ENCODE results near the gene CPXM2.

Gene CPXM2

GRCh38 chr10:123717336-123717735, 174.3 kb downstream of the CPXM2 start:
- TF ChIP-seq CTCF (conservative IDR thresholded peaks at IDR 0.05; ENCODE audit: low read depth, low read length) = no peak
- DNase-seq (ENCODE audit: low read depth) = no peak
- no peak overlapping the region for H3K4me3 ChIP-seq (ENCODE audit: low read length)

DNA sequence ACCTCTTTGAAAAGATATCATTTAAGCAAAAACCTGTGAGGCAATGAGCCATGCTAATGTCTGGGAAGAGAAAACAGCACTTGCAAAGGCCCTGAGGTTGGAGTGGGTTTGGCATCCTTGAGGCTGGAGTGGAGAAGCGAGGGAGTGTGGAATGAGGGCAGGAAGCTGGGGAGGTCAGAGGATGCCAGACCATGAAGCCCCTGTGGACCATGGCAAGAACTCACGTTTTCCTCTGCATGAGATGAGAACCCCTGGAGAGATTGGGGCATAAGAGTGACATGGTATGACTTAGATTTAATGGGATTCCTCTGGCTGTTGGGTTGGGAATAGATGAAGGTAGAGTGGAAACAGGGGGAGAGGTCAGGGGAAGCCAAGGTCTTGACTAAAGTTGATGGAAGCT, 176.1 kb downstream of the CPXM2 start:
- H3K4me3 ChIP-seq (ENCODE audit: low read length) = no peak overlapping the region
- no peak for DNase-seq (ENCODE audit: low read depth)
- no peak for TF ChIP-seq CTCF (conservative IDR thresholded peaks at IDR 0.05; ENCODE audit: low read depth, low read length)

GRCh38 chr10:123706236-123706635, 185.4 kb downstream of the CPXM2 start:
- no peak for TF ChIP-seq CTCF (conservative IDR thresholded peaks at IDR 0.05; ENCODE audit: low read depth, low read length)
- H3K4me3 ChIP-seq (ENCODE audit: low read length) = no peak overlapping the region
- no peak for DNase-seq (ENCODE audit: low read depth)

GRCh38 chr10:123704812-123705211, 186.8 kb downstream of the CPXM2 start:
- no peak for TF ChIP-seq CTCF (conservative IDR thresholded peaks at IDR 0.05; ENCODE audit: low read depth, low read length)
- H3K4me3 ChIP-seq (ENCODE audit: low read length) = no peak overlapping the region
- no peak for DNase-seq (ENCODE audit: low read depth)

DNA sequence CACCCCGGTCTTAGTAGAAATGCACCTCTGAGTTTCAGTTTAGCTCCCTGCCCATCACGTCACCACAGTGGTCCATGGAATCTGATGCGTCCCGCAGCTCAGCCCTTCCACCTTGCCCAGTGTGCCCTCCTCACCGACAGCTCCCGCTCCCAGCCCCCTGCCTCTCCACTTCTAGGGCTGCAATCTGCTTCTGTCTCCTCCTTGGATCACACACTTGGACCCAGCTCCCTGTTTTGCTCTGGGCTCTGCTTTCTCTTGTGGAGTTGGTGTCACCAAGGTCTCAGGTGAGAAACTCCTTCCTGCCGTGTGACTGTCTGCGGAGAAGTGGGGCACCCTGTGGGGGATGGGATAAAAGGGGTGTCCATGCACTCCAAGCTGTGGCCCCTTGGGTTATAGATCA, 187.5 kb downstream of the CPXM2 start:
- TF ChIP-seq CTCF (conservative IDR thresholded peaks at IDR 0.05; ENCODE audit: low read depth, low read length) = no peak
- DNase-seq (ENCODE audit: low read depth) = no peak
- H3K4me3 ChIP-seq (ENCODE audit: low read length) = no peak overlapping the region

GRCh38 chr10:123703195-123703790, 188.3 kb downstream of the CPXM2 start:
- no peak overlapping the region for H3K4me3 ChIP-seq (ENCODE audit: low read length)
- TF ChIP-seq CTCF (conservative IDR thresholded peaks at IDR 0.05; ENCODE audit: low read depth, low read length) = no peak
- DNase-seq (ENCODE audit: low read depth) = no peak

All from retinal pigment epithelial cell (primary cell).